Measurements from ENCODE around the gene RNF4.

DNA sequence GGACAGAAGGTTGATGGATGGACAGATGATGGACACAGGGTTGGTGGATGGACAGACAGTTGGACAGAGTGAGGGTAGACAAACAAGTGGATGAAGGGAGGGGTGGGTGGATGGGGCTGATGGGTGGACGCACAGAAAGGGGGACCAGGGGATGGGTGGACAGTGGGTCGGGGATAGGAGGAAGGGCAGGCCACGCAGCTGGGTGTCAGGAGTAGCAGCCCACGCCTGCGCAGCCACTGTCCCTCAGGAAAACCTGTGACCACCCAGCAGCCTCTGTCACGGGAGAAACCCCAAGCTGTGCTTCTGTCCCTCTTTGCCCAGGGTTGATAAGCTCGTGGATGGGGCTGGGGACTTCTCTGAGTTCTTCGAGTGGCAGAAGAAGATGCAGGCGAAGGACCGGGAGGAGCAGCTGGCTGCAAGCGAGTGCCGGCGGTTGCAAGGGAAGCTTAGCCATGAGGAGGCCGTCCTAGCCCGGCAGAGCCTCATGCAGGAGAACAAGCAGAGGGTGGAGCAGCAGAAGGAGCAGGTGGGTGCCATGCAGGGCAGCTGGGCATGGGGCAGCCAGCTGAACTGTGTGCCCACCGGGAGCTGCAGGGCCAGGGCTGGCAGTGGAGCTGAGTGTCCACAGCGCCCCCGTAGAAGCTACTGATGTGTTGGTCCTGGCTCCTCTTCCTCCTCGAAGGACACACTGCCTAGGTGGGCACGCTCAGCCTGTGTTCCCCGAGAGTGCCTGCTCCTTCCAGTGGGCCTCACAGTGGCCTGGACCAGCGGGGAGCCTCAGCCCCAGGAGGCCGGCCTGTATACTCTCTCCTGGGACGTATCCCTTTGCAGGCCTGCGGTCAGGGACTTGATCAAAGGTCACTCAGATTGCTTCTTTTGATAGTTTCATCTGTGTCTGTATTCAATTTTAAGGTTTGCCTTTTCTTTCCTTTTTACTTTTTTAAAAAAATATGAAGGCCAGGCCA is 16.8 kb upstream of the RNF4 start:
- TF ChIP-seq, protein P1, sequence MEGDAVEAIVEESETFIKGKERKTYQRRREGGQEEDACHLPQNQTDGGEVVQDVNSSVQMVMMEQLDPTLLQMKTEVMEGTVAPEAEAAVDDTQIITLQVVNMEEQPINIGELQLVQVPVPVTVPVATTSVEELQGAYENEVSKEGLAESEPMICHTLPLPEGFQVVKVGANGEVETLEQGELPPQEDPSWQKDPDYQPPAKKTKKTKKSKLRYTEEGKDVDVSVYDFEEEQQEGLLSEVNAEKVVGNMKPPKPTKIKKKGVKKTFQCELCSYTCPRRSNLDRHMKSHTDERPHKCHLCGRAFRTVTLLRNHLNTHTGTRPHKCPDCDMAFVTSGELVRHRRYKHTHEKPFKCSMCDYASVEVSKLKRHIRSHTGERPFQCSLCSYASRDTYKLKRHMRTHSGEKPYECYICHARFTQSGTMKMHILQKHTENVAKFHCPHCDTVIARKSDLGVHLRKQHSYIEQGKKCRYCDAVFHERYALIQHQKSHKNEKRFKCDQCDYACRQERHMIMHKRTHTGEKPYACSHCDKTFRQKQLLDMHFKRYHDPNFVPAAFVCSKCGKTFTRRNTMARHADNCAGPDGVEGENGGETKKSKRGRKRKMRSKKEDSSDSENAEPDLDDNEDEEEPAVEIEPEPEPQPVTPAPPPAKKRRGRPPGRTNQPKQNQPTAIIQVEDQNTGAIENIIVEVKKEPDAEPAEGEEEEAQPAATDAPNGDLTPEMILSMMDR (conservative IDR thresholded peaks at IDR 0.05 in 1 of 2, IDR thresholded peaks at IDR 0.05 in 1 of 2; ENCODE audit: low read depth in 1 of 2, low read length in 2 of 2) = no peak
- TF ChIP-seq EZH2 (IDR thresholded peaks at IDR 0.05; ENCODE audit: low read length, missing control alignments) = no peak

Measured in fibroblast of lung (primary cell).